Measurements from ENCODE around the gene CEBPZ. TPM values are rescaled to one million over a fixed set of nuclear protein-coding genes. Genes with fewer than 3 reads are reported as not detected.

Gene CEBPZ
- total and polyA plus RNA-seq, 2 of the 13 experiments (the other 11 are each of a cell fraction or from before 2014, with no cell fraction given), result 14.4 to 117 TPM

DNA sequence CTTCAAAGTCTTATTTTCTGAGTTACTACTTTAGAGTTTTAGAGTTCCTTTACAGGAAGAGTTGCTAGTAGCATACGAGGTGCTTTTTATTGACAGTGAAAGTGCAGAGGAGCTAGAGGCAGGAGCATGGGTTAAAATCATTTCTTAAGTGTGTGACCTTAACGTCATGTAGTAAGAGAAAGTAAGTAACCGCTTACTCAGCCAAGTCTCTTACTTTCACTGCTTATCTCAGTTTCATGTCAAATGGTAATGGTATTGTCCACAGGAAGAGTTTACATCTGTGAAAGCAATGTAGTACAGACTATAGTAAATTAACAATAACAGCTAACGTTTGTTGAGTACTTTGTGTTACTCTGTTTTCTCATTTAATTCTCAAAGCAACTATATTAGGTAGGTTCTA is 12.6 kb upstream of the CEBPZ start:
- Histone ChIP-seq H3K27me3 (ENCODE audit: control insufficient read depth in 1 of 2, insufficient read depth in 2 of 2, low read length in 2 of 2) (no peaks in the 10 kb centered on the region), H3K4me1 (ENCODE audit: insufficient read depth, low read length) (no peaks in the 10 kb centered on the region), H3K4me2 (ENCODE audit: low read depth, low read length) (no peak overlapping the region), H3K79me2 (ENCODE audit: insufficient read depth, low read length) (no peaks in the 10 kb centered on the region), H3K9me3 (ENCODE audit: low read length) (no peaks in the 10 kb centered on the region), H4K20me1 (ENCODE audit: insufficient read depth, low read length) (no peaks in the 10 kb centered on the region), H3K27ac (ENCODE audit: extremely low read length, insufficient read depth, low read length) (no peak overlapping the region), H3K9ac (ENCODE audit: insufficient read depth, low read depth, low read length) (no peak overlapping the region), H2AFZ (ENCODE audit: low read length) (no peak overlapping the region), H3K4me3 (replicated peaks in 1 of 3; ENCODE audit: insufficient read depth in 1 of 3, low read depth in 2 of 3, low read length in 3 of 3) (no peak overlapping the region), H3K36me3 (replicated peaks in 1 of 2; ENCODE audit: control insufficient read depth in 1 of 2, insufficient read depth in 2 of 2, low read length in 2 of 2) (peaks cover 11 to 85% of the 10 kb centered on the region in 2 experiments)
- DNase-seq (ENCODE audit: low spot score) (no peak), ATAC-seq (no peak), FAIRE-seq (no peak)
- in situ Hi-C loops (cut with HindIII; ENCODE audit: extremely low pct_ligation_motif_present, low pct_unique_long_range_greater_than_20kb), result no loop called here
- ChIA-PET POLR2A (interaction anchor here (1.8 kb wide), 1 partner anchor 12 kb away, joined by 6 read pairs; the partner anchor contains the start of genes CEBPZ and NDUFAF7), CTCF (ENCODE audit: low intra/inter-chr PET ratio, low total read pairs) (no interaction called here)
- intact Hi-C loops (cut with micrococcal nuclease; ENCODE audit: unreplicated experiment), result no loop called here
- 96% methylated on average over 4 of the region's 4 CpGs for WGBS (ENCODE audit: low lambda C conversion rate)
- BruUV-seq (replicated peaks), result no TSS peak
- TF ChIP-seq, protein P1, sequence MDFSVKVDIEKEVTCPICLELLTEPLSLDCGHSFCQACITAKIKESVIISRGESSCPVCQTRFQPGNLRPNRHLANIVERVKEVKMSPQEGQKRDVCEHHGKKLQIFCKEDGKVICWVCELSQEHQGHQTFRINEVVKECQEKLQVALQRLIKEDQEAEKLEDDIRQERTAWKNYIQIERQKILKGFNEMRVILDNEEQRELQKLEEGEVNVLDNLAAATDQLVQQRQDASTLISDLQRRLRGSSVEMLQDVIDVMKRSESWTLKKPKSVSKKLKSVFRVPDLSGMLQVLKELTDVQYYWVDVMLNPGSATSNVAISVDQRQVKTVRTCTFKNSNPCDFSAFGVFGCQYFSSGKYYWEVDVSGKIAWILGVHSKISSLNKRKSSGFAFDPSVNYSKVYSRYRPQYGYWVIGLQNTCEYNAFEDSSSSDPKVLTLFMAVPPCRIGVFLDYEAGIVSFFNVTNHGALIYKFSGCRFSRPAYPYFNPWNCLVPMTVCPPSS (IDR thresholded peaks at IDR 0.05), result no peak
- TF ChIP-seq, protein P2, sequence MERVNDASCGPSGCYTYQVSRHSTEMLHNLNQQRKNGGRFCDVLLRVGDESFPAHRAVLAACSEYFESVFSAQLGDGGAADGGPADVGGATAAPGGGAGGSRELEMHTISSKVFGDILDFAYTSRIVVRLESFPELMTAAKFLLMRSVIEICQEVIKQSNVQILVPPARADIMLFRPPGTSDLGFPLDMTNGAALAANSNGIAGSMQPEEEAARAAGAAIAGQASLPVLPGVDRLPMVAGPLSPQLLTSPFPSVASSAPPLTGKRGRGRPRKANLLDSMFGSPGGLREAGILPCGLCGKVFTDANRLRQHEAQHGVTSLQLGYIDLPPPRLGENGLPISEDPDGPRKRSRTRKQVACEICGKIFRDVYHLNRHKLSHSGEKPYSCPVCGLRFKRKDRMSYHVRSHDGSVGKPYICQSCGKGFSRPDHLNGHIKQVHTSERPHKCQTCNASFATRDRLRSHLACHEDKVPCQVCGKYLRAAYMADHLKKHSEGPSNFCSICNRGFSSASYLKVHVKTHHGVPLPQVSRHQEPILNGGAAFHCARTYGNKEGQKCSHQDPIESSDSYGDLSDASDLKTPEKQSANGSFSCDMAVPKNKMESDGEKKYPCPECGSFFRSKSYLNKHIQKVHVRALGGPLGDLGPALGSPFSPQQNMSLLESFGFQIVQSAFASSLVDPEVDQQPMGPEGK (CRISPR knock-in tag; IDR thresholded peaks at IDR 0.05), result no peak
- TF ChIP-seq WIZ (CRISPR knock-in tag; IDR thresholded peaks at IDR 0.05) (no peak), FOSL1 (CRISPR knock-in tag; IDR thresholded peaks at IDR 0.05; ENCODE audit: borderline replicate concordance) (no peak), GABPA (IDR thresholded peaks at IDR 0.05; ENCODE audit: low read depth, low read length) (no peak), GABPA (CRISPR knock-in tag; IDR thresholded peaks at IDR 0.05; ENCODE audit: low read depth) (no peak), ZFP36L2 (CRISPR knock-in tag; IDR thresholded peaks at IDR 0.05) (no peak), U2AF1 (optimal IDR thresholded peaks at IDR 0.05; ENCODE audit: low read depth, low read length) (no peak), ZNF607 (CRISPR knock-in tag; IDR thresholded peaks at IDR 0.05; ENCODE audit: borderline replicate concordance) (no peak), SP4 (CRISPR knock-in tag; IDR thresholded peaks at IDR 0.05) (no peak), EZH2 (conservative IDR thresholded peaks at IDR 0.05; ENCODE audit: low read depth, low read length) (no peak), NFRKB (IDR thresholded peaks at IDR 0.05) (no peak), RARG (CRISPR knock-in tag; IDR thresholded peaks at IDR 0.05; ENCODE audit: low read depth) (no peak), PHF21A (CRISPR knock-in tag; IDR thresholded peaks at IDR 0.05) (no peak), PAF1 (CRISPR knock-in tag; IDR thresholded peaks at IDR 0.05) (no peak)
- TF ChIP-seq, protein P3, sequence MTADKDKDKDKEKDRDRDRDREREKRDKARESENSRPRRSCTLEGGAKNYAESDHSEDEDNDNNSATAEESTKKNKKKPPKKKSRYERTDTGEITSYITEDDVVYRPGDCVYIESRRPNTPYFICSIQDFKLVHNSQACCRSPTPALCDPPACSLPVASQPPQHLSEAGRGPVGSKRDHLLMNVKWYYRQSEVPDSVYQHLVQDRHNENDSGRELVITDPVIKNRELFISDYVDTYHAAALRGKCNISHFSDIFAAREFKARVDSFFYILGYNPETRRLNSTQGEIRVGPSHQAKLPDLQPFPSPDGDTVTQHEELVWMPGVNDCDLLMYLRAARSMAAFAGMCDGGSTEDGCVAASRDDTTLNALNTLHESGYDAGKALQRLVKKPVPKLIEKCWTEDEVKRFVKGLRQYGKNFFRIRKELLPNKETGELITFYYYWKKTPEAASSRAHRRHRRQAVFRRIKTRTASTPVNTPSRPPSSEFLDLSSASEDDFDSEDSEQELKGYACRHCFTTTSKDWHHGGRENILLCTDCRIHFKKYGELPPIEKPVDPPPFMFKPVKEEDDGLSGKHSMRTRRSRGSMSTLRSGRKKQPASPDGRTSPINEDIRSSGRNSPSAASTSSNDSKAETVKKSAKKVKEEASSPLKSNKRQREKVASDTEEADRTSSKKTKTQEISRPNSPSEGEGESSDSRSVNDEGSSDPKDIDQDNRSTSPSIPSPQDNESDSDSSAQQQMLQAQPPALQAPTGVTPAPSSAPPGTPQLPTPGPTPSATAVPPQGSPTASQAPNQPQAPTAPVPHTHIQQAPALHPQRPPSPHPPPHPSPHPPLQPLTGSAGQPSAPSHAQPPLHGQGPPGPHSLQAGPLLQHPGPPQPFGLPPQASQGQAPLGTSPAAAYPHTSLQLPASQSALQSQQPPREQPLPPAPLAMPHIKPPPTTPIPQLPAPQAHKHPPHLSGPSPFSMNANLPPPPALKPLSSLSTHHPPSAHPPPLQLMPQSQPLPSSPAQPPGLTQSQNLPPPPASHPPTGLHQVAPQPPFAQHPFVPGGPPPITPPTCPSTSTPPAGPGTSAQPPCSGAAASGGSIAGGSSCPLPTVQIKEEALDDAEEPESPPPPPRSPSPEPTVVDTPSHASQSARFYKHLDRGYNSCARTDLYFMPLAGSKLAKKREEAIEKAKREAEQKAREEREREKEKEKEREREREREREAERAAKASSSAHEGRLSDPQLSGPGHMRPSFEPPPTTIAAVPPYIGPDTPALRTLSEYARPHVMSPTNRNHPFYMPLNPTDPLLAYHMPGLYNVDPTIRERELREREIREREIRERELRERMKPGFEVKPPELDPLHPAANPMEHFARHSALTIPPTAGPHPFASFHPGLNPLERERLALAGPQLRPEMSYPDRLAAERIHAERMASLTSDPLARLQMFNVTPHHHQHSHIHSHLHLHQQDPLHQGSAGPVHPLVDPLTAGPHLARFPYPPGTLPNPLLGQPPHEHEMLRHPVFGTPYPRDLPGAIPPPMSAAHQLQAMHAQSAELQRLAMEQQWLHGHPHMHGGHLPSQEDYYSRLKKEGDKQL (CRISPR knock-in tag; IDR thresholded peaks at IDR 0.05; ENCODE audit: low read depth), result no peak
- TF ChIP-seq, protein P4, sequence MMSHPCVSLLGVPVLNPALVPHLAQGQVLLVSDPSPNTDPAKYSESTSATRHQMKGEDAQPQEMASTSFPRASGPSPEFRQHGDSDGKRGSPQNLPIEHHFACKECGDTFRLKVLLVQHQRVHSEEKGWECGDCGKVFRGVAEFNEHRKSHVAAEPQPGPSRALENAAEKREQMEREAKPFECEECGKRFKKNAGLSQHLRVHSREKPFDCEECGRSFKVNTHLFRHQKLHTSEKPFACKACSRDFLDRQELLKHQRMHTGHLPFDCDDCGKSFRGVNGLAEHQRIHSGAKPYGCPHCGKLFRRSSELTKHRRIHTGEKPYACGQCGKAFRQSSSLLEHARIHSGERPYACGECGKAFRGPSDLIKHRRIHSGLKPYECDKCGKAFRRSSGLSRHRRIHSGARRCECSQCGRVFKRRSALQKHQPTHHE (CRISPR knock-in tag; IDR thresholded peaks at IDR 0.05; ENCODE audit: borderline replicate concordance), result no peak
